Ishikawa (cell line): ENCODE data around the gene GLRX5.

Experiments used
- CEBPB ChIP-seq: IDR thresholded peaks from 2 replicates; pipeline ENCODE4 v1.6.1; 2012
- CREB1 ChIP-seq: IDR thresholded peaks from 2 replicates; pipeline ENCODE4 v1.6.1; 2012; ENCODE audit warnings: low read depth
- EGR1 ChIP-seq: IDR thresholded peaks from 2 replicates; pipeline ENCODE4 v1.6.1; 2012
- EP300 ChIP-seq: IDR thresholded peaks from 2 replicates; pipeline ENCODE4 v1.6.1; 2012; ENCODE audit warnings: borderline replicate concordance
- FOXM1 ChIP-seq: IDR thresholded peaks from 2 replicates; pipeline ENCODE4 v1.6.1; 2012; ENCODE audit warnings: low read depth, borderline replicate concordance
- MAX ChIP-seq: IDR thresholded peaks from 2 replicates; pipeline ENCODE4 v1.6.1; 2012
- NFIC ChIP-seq: IDR thresholded peaks from 2 replicates; pipeline ENCODE4 v1.6.1; 2012
- RAD21 ChIP-seq: IDR thresholded peaks from 2 replicates; pipeline ENCODE4 v1.6.1; 2012; ENCODE audit warnings: low read depth
- REST ChIP-seq: IDR thresholded peaks from 2 replicates; pipeline ENCODE4 v1.6.1; 2012; ENCODE audit warnings: low read depth, mild to moderate bottlenecking
- TAF1 ChIP-seq: IDR thresholded peaks from 2 replicates; pipeline ENCODE4 v1.6.1; 2012; ENCODE audit warnings: low read depth, mild to moderate bottlenecking
- TCF12 ChIP-seq: IDR thresholded peaks from 2 replicates; pipeline ENCODE4 v1.6.1; 2012; ENCODE audit warnings: low read depth
- TEAD4 ChIP-seq: IDR thresholded peaks from 2 replicates; pipeline ENCODE4 v1.6.1; 2012
- USF1 ChIP-seq: IDR thresholded peaks from 2 replicates; pipeline ENCODE4 v1.6.1; 2012
- YY1 ChIP-seq: IDR thresholded peaks from 2 replicates; pipeline ENCODE4 v1.6.1; 2012; ENCODE audit warnings: low read depth
- ZBTB7A ChIP-seq: IDR thresholded peaks from 2 replicates; pipeline ENCODE4 v1.6.1; 2012; ENCODE audit warnings: low read depth

The GLRX5 gene

GRCh38 chr14:95523051-95523814 is 11.6 kb upstream of the GLRX5 start:
- TF ChIP-seq REST, result no peak
- no peak for TF ChIP-seq RAD21
- no peak for TF ChIP-seq TCF12
- no peak for TF ChIP-seq USF1
- no peak for TF ChIP-seq FOXM1
- TF ChIP-seq MAX, result no peak
- TF ChIP-seq TAF1, result no peak
- TF ChIP-seq EP300, result no peak
- TF ChIP-seq YY1, result no peak
- no peak for TF ChIP-seq ZBTB7A
- TF ChIP-seq CREB1, result no peak
- no peak for TF ChIP-seq NFIC
- TF ChIP-seq CEBPB, result no peak

GRCh38 chr14:95523815-95524448 is 10.9 kb upstream of the GLRX5 start:
- TF ChIP-seq EGR1 (no peak), CREB1 (no peak), USF1 (no peak), NFIC (no peak), TAF1 (no peak), REST (no peak), FOXM1 (no peak), MAX (no peak), RAD21 (no peak)

- TF ChIP-seq RAD21 (no peak), USF1 (no peak), REST (no peak), NFIC (no peak), FOXM1 (no peak)
These were observed 9.9 kb upstream of the GLRX5 start for GRCh38 chr14:95524706-95525512.

- TF ChIP-seq EP300 (no peak), USF1 (no peak), REST (no peak), NFIC (no peak), YY1 (no peak), ZBTB7A (no peak), TEAD4 (no peak), EGR1 (no peak), TCF12 (no peak), FOXM1 (no peak), RAD21 (no peak), TAF1 (no peak), CREB1 (no peak), MAX (no peak), CEBPB (no peak)
These were observed 8.9 kb upstream of the GLRX5 start for GRCh38 chr14:95525999-95526398.
